Stimulated activated CD8-positive, alpha-beta memory T cell treated with anti-CD3 and anti-CD28 coated beads, Interleukin-7, amount 100 ng/mL, for 24 hours (primary cell): ENCODE measurements around the gene TCF12.

Source experiments
- DNase-seq: peaks from one replicate; pipeline ENCODE4 v3.0.0-alpha.2; 2020; ENCODE audit warnings: low read depth

TCF12 gene

GRCh38 chr15:57297630-57298029 lies 379.2 kb downstream of the TCF12 start:
- no peak for DNase-seq

GRCh38 chr15:57298204-57298603 lies 379.8 kb downstream of the TCF12 start:
- DNase-seq: no peak

GRCh38 chr15:57298843-57299550 lies 380.6 kb downstream of the TCF12 start:
- no peak for DNase-seq

- no peak for DNase-seq
Observed at GRCh38 chr15:57301307-57301706, 382.9 kb downstream of the TCF12 start.

- DNase-seq: no peak
Observed at GRCh38 chr15:57302640-57303257, 384.3 kb downstream of the TCF12 start.

- no peak for DNase-seq
Observed at GRCh38 chr15:57305009-57305408, 386.6 kb downstream of the TCF12 start.

- peak; percentile 77 for DNase-seq
Observed at GRCh38 chr15:57306161-57306943, 387.9 kb downstream of the TCF12 start.

GRCh38 chr15:57306944-57307411 lies 388.5 kb downstream of the TCF12 start:
- no peak for DNase-seq

- DNase-seq: no peak
Observed at GRCh38 chr15:57307527-57308169, 389.2 kb downstream of the TCF12 start.

- DNase-seq: no peak
Observed at GRCh38 chr15:57308170-57308545, 389.7 kb downstream of the TCF12 start.

- DNase-seq: no peak
Observed at GRCh38 chr15:57309856-57310760, 391.7 kb downstream of the TCF12 start.

GRCh38 chr15:57310876-57311275 lies 392.4 kb downstream of the TCF12 start:
- DNase-seq: no peak

GRCh38 chr15:57312006-57312317 lies 393.5 kb downstream of the TCF12 start:
- DNase-seq: no peak

- DNase-seq: no peak
Observed at GRCh38 chr15:57312318-57313133, 394.1 kb downstream of the TCF12 start.

- DNase-seq: no peak
Observed at GRCh38 chr15:57313134-57313483, 394.7 kb downstream of the TCF12 start.

GRCh38 chr15:57314221-57314620 lies 395.8 kb downstream of the TCF12 start:
- DNase-seq: no peak

GRCh38 chr15:57316451-57316850 lies 398.0 kb downstream of the TCF12 start:
- no peak for DNase-seq

- DNase-seq: no peak
Observed at GRCh38 chr15:57319226-57319918, 400.9 kb downstream of the TCF12 start.

- no peak for DNase-seq
Observed at GRCh38 chr15:57319919-57320560, 401.6 kb downstream of the TCF12 start.
